Panc1 (cell line): ENCODE results near the gene NDUFS6. TPM values are rescaled to one million over a fixed set of nuclear protein-coding genes. Genes with fewer than 3 reads are reported as not detected.

Source experiments
- ATAC-seq: fragments of 200-7000 bp; cut with Tn5 transposase; 2 replicates; pipeline ENCODE4 v1.9.1; 2020; ENCODE audit warnings: mild to moderate bottlenecking, moderate library complexity
- BruUV-seq: library from RNA; stranded (reverse); fragments of 400-500 nt; replicated peaks from 2 replicates; lab custom pipeline; 2021; lab: Mats Ljungman, UMichigan
- CTCF ChIA-PET: fragments of 300-600 bp; sonication (Branson Sonifier 250); formaldehyde crosslinking; loops from one replicate; lab custom pipeline; 2022; ENCODE audit warnings: antibody characterized with exemption; lab: Charles Lee
- POLR2A ChIA-PET: fragments of 300-600 bp; sonication (Branson Sonifier 250); formaldehyde crosslinking; loops from one replicate; lab custom pipeline; 2022; ENCODE audit warnings: antibody characterized with exemption; lab: Charles Lee
- DNase-seq: peaks from one replicate; pipeline ENCODE4 v3.0.0-alpha.2; 2010; ENCODE audit warnings: low read depth, low spot score
- H3K27ac ChIP-seq: 2 replicates; pipeline ENCODE4 v1.5.1; 2011; ENCODE audit warnings: mild to moderate bottlenecking, low read length, inconsistent platforms
- H3K27me3 ChIP-seq: fragments of 200-500 bp; sonication (Bioruptor generic); 2 replicates; pipeline ENCODE4 v1.6.0; 2014; ENCODE audit warnings: low read length, inconsistent platforms; ENCODE audit not compliant: control insufficient read depth, insufficient read depth
- H3K36me3 ChIP-seq: fragments of 200-500 bp; sonication (Bioruptor generic); 2 replicates; pipeline ENCODE4 v1.5.1; 2014; ENCODE audit warnings: inconsistent platforms, mild to moderate bottlenecking, low read length, moderate library complexity; ENCODE audit not compliant: control insufficient read depth, insufficient read depth
- H3K4me1 ChIP-seq: 2 replicates; pipeline ENCODE4 v1.5.1; 2011; ENCODE audit warnings: inconsistent platforms, mild to moderate bottlenecking, low read length, moderate library complexity; ENCODE audit not compliant: control insufficient read depth, insufficient read depth
- H3K4me3 ChIP-seq, 2 experiments: 2 replicates each; pipeline ENCODE4 v1.5.1; 2011 to 2012; ENCODE audit warnings: low read depth in 2 of 2, low read length in 2 of 2, mild to moderate bottlenecking in 2 of 2, inconsistent platforms in 1 of 2, moderate library complexity in 1 of 2
- H3K9me3 ChIP-seq: fragments of 200-500 bp; sonication (Bioruptor generic); 2 replicates; pipeline ENCODE4 v1.5.1; 2014; ENCODE audit warnings: low read depth, mild to moderate bottlenecking, inconsistent platforms, low read length, moderate library complexity; ENCODE audit not compliant: control insufficient read depth, insufficient read depth
- POLR2AphosphoS5 ChIP-seq: IDR thresholded peaks from 2 replicates; pipeline ENCODE4 v1.6.1; 2012; ENCODE audit warnings: mild to moderate bottlenecking, low read depth, low read length, moderate library complexity
- REST ChIP-seq, 2 experiments: IDR thresholded peaks; 2 replicates each; pipeline ENCODE4 v1.6.1; 2011 to 2012; ENCODE audit warnings: low read depth in 2 of 2, control low read depth in 1 of 2, low read length in 1 of 2, mild to moderate bottlenecking in 1 of 2, moderate library complexity in 1 of 2; ENCODE audit not compliant: insufficient read depth in 1 of 2
- SIN3A ChIP-seq: IDR thresholded peaks from 2 replicates; pipeline ENCODE4 v1.6.1; 2012; ENCODE audit warnings: low read depth, mild to moderate bottlenecking, low read length, moderate library complexity, borderline replicate concordance; ENCODE audit not compliant: insufficient read depth
- TCF7L2 ChIP-seq: IDR thresholded peaks from 2 replicates; pipeline ENCODE4 v1.6.1; 2011; ENCODE audit warnings: mild to moderate bottlenecking, low read depth, low read length, inconsistent platforms
- in situ Hi-C: cut with HindIII; loops from 2 replicates; pipeline ENCODE4 v1.10.0; 2016; ENCODE audit warnings: low sequenced_read_pairs, low pct_unique_long_range_greater_than_20kb
- intact Hi-C: fragments of 100-400 bp; cut with micrococcal nuclease; formaldehyde crosslinking; loops from one replicate; pipeline ENCODE4 v1.10.0; 2022; ENCODE audit not compliant: unreplicated experiment
- total RNA-seq: library from RNA; stranded (reverse); gene quantifications from one replicate; pipeline ENCODE4 v1.2.1, GENCODE V29; 2021; ENCODE audit not compliant: unreplicated experiment
- TF ChIP-seq, protein P1 (sequence below): fragments of 450-650 bp; IDR thresholded peaks from 2 replicates; pipeline ENCODE4 v1.5.1; 2017; ENCODE audit warnings: mild to moderate bottlenecking

Gene NDUFS6
- total RNA-seq, 1 experiment from 2014 or later: 70.6 TPM

GRCh38 chr5:1796371-1797102, 4.7 kb upstream of the NDUFS6 start:
- intact Hi-C loops (no loop called here), in situ Hi-C loops (no loop called here)
- DNase-seq (no peak), ATAC-seq (no peak)
- TF ChIP-seq POLR2AphosphoS5 (no peak), TCF7L2 (no peak), REST (IDR thresholded peaks at IDR 0.05; ENCODE audit: insufficient read depth in 1 of 2, low read depth in 2 of 2, low read length in 1 of 2) (no peak), SIN3A (no peak)
- TF ChIP-seq, protein P1, sequence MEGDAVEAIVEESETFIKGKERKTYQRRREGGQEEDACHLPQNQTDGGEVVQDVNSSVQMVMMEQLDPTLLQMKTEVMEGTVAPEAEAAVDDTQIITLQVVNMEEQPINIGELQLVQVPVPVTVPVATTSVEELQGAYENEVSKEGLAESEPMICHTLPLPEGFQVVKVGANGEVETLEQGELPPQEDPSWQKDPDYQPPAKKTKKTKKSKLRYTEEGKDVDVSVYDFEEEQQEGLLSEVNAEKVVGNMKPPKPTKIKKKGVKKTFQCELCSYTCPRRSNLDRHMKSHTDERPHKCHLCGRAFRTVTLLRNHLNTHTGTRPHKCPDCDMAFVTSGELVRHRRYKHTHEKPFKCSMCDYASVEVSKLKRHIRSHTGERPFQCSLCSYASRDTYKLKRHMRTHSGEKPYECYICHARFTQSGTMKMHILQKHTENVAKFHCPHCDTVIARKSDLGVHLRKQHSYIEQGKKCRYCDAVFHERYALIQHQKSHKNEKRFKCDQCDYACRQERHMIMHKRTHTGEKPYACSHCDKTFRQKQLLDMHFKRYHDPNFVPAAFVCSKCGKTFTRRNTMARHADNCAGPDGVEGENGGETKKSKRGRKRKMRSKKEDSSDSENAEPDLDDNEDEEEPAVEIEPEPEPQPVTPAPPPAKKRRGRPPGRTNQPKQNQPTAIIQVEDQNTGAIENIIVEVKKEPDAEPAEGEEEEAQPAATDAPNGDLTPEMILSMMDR: no peak
- Histone ChIP-seq H3K4me3 (no peak overlapping the region), H3K4me1 (peaks cover 18% of the 10 kb centered on the region), H3K27ac (no peak overlapping the region), H3K27me3 (no peaks in the 10 kb centered on the region), H3K36me3 (peaks cover 13% of the 10 kb centered on the region; the same call in 1 of the 2 replicates), H3K9me3 (no peaks in the 10 kb centered on the region)
- POLR2A ChIA-PET: no interaction called here
- no TSS peak for BruUV-seq
- CTCF ChIA-PET: no interaction called here

- TF ChIP-seq SIN3A (no peak), REST (IDR thresholded peaks at IDR 0.05; ENCODE audit: insufficient read depth in 1 of 2, low read depth in 2 of 2, low read length in 1 of 2) (no peak), TCF7L2 (no peak), POLR2AphosphoS5 (no peak; the same call in 1 of the 2 replicates)
- TF ChIP-seq, protein P1: no peak
- CTCF ChIA-PET: no interaction called here
- H3K36me3 ChIP-seq: peaks cover 19% of the 10 kb centered on the region
- H3K27me3 ChIP-seq: no peaks in the 10 kb centered on the region
- no peak for ATAC-seq
- intact Hi-C loops: no loop called here
- no peak overlapping the region for H3K4me3 ChIP-seq
- H3K9me3 ChIP-seq: no peaks in the 10 kb centered on the region
- in situ Hi-C loops: no loop called here
- BruUV-seq: no TSS peak
- DNase-seq: no peak
- no peak overlapping the region for H3K27ac ChIP-seq
- POLR2A ChIA-PET: no interaction called here
- H3K4me1 ChIP-seq: peaks cover 22% of the 10 kb centered on the region
Observed at GRCh38 chr5:1797103-1797800, 4.0 kb upstream of the NDUFS6 start.
